DMS53 treated with DMSO at 0.1 percent for 48 hours (cell line): ENCODE data around the gene HIVEP2.

Experiments used
- DNase-seq: peaks from one replicate; lab custom pipeline; 2025; ENCODE audit not compliant: unreplicated experiment; lab: John Stamatoyannopoulos, UW

The HIVEP2 gene

DNA sequence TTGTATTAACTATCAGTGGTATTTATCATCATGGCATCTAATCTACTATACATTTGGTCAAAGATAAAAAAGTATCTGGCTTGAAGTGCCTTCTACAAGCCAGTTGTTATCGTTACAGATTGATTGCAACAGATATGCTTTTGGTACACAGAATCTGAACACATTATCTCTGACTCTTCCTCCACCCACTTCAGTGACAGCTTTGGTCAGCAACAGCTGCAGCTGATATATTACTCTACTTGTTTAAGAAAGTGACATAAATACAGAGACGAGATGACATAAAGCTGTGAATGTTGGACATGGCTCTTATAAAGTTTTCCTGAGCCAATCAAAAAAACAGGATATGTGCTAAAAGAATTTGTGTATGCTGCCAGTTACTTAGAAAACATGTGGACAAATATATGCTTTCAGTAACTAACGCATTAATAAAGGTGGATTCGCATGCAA is 77.6 kb downstream of the HIVEP2 start:
- no peak for DNase-seq

DNA sequence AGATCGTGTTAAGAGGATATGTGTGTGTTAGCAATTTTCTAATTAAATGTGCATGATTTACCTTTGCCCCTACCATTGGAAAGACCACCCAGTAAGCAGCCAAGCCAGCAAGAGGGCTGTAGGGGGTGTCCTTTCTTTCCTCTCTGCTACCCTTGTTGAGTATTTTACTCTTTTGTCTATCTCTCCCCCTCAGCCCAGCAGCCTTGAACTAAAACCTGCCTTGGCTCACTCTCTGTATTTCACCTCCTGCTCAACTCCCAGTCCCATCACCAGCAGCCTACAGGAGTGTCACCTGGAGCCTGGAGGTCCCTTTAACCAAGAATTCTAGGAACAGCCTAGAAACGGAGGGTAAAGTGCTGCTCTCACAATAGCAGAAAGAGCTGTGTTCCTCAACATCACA is 81.0 kb downstream of the HIVEP2 start:
- DNase-seq, result no peak

- no peak for DNase-seq
Observed at GRCh38 chr6:142861711-142862110, 83.3 kb downstream of the HIVEP2 start.

- DNase-seq, result no peak
Observed at GRCh38 chr6:142860498-142860897, 84.5 kb downstream of the HIVEP2 start.

DNA sequence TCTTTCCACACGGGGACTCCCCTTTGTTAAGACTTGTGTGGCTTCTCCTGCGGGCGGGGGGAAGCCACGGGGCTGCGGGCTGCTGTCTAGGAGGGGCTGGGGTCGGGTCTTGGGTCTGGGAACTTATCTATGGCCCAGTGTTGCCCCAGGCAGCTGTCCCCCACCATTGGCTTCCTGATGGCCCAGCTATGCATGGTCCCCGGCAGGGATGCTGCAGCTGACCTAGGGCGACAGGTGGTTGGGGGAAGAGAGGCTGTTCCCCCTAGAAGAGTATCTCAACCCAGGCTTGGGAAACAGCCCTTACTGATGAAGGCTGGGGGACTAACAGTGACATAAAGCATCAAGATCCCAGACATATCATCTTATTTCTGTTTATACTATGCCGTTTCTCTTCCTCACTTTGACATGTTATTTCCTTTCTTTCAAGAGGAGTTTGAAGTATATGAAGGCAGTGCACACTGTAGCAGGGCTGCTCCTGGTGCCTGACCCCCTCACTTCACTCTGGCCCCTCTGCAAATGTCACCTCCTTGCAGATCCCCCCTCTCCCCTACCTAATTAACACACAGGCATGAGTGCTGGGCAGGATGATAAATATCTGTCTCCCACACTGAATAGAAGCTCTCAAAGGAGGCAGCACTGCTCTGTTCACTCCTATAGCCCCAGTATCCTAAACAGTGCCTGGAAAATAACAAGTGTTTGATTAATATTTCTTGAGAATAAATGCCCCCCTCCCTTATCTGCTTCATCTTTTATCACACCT is 87.0 kb downstream of the HIVEP2 start:
- DNase-seq, result no peak

DNA sequence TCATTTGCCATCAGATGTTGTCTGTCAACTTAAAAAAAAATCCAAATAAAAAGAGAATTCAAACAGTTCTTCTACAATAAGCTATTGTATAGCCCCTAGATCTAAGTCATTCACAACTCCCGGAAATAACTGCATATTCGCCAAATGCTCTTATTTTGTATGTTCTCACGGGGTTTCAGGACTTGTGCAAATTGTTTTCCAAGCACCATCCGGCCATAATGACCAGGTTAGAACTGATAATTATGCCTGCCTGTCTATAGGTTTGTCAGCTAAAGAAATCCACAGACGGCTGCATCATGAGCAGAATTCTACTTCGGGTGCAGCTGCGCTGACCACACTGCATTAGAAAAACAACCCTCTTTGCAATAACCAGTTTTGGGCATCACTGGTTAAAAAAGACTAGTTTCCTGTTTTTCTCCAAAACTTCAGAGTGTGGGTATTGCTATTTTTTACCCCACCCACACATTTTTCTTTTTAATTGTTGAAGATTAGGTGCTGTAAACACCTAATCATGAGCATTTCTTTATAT is 87.7 kb downstream of the HIVEP2 start:
- no peak for DNase-seq

GRCh38 chr6:142856624-142857232 is 88.2 kb downstream of the HIVEP2 start:
- DNase-seq, result no peak

DNA sequence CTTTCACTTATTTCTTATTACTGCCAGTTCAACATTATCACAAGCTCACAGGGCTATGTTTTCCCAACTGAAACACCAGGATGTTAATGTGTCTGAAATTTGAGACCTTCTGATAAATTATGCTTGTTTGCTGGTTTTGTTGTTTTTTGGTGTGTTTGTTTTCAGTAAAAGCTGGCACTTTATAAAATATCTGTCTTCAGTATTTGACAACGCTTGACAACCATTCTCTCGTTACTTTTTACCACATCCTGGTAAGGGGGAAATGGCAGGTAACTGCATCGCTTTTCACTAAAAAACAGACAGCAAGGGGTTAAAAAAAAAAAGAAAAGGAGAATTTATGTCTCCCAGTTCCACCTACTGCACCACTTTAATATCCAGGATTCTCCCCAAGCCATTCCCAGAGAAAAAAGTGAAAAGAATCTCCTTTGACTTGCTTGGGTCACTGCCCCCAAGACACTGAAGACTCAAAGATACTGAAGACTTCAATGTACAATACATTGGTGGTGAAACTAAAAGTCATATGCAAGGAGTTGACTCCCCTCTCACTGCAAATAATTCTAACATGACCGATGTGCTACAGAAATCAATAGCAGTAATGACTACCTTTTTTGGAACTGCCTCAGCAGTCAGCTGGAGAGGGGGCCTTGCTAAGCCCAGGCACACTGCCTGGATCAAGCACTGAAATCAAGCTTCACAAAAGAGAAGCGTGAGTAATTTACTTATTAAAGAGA is 88.9 kb downstream of the HIVEP2 start:
- DNase-seq, result no peak

DNA sequence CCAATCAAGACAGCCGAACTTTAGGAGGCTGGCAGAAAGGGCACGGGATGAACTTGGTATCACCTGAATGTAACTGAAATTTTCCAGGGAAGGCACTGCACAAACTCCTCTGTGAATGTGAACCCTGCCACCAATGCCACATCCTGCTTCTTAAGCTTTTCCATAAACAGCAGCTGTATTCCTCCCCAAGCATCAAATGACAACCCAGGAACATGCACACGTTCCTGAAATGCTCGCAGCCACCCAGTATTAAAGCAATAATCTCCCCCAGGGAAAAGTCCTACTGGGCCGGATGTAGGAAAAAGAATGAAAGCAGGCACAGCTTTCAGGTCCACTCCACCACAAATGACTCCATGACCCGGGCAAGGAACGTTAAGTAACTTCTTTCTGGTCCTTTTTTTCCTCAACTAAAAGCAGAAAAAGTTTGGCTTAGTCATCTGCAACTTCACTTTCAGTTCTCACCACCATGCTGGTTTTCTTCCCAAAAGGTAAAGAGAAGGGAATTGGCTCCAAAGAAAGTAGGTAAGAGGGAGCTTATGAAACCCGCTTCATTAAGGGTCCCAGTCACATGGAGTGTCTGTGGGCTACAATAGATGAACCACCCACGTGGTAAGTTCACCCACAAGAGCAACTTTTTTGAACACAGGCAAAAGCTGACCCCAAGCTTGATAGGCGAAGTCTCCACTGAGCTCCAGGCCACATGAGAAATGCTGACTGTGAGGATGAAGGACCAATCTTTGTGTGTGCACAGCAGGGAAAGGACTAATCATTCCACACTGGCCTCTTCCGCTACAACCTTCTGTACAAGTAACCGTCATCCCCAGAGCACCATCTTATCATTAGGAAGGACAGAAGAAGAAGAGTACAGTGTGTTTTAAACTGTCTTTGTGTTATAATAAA is 90.1 kb downstream of the HIVEP2 start:
- DNase-seq, result no peak

- DNase-seq, result no peak
Observed at GRCh38 chr6:142853244-142854180, 91.5 kb downstream of the HIVEP2 start.

DNA sequence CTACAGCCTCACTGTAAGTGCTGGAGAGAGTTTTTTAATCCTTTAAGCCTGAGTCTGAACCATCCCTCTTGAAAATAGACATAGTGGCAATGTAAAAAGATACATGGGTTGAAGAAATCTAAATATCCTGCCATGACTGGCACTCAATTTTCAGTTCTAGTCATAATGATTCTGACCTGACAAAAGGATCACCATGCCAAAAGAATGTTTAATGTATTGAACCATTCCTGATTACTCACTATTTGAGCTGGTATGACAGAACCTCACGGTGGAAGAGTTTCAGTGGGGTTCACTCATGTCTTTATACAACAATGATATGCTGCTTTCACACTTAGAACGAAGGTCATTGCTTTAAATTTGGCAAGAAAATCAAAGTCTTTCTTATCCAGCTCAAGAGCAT is 93.4 kb downstream of the HIVEP2 start:
- no peak for DNase-seq

GRCh38 chr6:142850679-142851423 is 94.1 kb downstream of the HIVEP2 start:
- no peak for DNase-seq

GRCh38 chr6:142848976-142849375 is 96.0 kb downstream of the HIVEP2 start:
- no peak for DNase-seq

- no peak for DNase-seq
Observed at GRCh38 chr6:142848156-142848555, 96.8 kb downstream of the HIVEP2 start.

DNA sequence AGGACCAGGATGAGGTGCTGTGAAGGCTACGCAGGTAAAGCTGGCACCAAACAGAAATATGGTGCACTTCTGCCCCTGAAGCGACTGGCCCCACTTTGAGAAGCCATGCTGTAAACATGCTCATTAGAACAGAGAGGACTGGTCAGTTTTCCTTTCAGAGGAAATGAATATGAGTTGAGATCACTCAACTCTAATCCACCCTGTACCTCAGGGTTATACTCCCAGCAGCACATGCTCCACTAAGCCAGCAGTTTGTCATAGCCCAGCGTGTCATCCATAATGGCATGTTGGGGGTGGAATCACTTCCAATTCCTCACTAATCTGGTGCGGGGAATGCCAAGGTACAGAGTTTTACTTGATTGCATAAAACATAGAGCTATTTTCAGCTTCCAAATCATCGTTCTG is 98.1 kb downstream of the HIVEP2 start:
- no peak for DNase-seq

DNA sequence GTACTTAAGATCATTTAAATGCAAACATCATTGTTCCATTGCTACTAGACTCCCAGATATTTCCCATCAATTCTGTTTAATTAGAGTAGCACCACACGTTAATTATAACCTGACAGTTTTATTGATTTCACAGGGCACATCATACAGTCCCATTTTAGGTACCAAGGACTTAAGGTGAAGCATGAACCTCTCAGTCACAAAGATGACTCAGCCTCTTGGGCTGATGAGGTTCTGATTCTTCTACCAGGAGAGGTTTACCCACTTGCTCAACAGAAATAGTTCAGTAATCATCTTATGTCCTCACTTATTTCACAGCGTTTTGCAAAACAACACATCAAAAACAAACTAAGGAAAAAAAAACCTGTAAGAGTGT is 98.5 kb downstream of the HIVEP2 start:
- no peak for DNase-seq

DNA sequence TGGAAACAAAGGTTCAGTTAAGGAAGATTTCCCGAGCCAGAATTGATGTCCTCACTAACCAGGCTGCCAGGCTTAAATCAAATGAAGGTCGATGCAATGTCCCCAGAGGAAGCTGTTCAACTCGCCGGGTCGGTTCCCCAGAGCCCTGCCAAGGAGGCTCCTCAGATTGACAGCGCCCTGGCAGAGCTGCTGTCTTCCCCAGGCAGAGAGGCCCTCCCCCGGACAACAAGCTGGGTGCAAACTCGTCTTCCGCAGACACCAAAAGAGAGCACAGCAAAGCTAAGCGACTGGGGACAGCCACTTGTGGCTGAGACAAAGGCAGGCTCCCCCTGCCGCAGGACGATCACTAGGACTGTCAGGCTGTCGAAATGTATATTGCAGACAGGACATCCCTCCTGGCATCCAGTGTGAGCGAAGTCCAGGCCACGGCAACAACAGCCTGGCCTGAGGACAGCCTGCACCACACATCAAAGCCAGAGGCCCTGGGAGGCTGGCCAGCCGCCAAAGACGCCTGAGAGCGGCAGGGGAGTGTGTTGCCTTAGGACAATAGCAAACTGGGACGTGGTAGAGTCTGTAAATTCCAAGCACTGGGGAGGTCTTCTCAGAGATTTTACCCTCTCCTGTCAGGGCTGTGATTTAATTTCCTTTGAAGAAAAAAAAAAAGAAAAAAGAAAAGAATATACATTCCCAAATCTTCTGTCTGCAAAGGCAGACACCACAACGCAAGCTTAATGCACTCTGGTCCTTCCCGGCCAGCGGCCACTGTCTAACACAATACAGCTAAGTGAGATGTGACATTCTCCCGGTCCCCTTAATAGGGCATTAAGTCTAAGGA is 99.1 kb downstream of the HIVEP2 start:
- DNase-seq, result peak; percentile 75

- DNase-seq, result no peak
Observed at GRCh38 chr6:142845143-142845571, 99.8 kb downstream of the HIVEP2 start.
